ENCODE results near the gene TAF5.
"Not testable (repeated sequence)": the region's sequence is repeated elsewhere in the genome, so short reads cannot be mapped to it uniquely, and the experiment has no call there.

TAF5 gene

DNA sequence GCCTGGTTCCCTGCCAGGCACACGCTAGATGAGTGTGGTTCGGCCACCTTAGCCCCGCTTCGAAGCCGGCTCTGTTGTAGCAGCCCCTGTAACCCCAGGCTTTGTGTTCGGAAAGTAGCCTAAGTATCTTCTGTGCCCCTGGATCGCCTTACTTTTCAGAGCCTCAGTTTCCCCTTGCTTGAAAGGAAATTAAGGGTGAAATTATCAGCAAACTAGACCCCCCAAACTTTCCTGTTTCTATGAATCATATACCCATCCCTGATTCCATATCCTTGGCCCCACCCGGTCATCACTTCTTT is 29.0 kb downstream of the TAF5 start:
- Histone ChIP-seq H3K27ac (peak overlapping the region in 20 of 21 experiments; percentile 32 to 97 (median 86)), H3K4me3 (peak overlapping the region; percentile 63 to 98 (median 86))

DNA sequence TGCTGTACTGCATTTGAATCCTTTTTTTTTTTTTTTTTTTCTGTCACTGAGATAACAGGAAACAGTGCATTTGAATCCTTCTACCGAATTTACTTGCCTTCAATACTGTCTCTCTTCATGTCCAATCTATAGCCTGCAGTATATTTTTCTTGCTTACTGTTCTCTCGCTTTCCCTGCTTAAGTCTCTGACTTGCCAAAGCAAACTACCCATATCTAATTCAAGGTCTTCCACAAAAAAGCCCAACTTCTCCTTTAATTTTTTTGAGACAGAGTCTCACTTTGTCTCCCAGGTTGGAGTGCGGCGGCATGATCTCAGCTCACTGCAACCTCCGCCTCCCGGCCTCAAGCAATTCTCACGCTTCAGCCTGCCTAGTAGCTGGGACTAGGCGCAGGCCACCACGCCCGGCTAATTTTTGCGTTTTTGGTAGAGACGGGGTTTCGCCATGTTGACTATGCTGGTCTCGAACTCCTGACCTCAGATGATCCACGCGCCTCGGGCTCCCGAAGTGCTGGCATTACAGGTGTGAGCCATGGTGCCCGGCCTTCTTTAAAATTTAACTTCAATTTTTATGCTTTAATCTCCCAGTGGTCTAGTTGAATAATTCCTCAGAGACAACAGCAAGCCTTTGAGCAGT is 29.5 kb downstream of the TAF5 start:
- peak overlapping the region in 16 of 21 experiments; percentile 32 to 97 (median 89) for H3K27ac ChIP-seq
- H3K4me3 ChIP-seq, result peak overlapping the region; percentile 63 to 98 (median 86)

DNA sequence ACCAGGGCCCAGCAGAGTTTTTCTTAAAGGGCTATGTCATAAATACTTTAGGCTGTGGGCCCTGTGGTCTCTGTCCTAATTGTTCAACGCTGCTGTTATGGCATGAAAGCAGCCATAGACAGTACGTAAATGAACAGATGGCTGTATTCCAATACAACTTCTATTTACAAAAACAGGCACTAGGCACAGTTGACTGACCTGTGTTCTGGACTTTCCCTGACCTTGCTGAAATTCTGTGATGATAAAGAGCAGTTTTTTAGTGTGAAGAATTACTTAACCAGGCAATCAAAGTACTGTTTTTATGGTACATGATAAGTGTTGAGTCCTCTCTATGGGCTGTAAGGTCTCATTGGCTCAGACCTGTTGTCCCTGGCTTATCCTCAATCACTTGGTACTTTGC is 45.8 kb downstream of the TAF5 start:
- H3K27ac ChIP-seq, result no peak overlapping the region

DNA sequence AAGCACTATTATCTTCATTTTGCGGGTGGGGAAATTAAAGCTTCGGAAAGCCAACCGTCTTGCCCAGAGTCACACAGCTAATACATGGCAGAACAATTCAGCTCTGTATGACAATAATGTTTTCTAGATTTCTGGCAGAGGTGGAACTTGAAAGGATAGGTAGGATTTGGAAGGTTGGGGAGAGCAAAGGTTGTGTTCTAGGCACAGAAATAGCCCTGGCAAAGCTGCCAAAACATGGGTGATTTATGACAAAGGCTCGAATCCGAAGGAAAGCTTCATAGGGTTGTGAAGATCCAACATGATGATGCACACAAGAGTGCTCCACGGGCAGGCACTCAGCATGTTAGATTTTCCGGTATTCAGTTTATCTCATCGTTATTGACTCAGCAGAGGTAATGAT is 47.8 kb downstream of the TAF5 start:
- no peak overlapping the region for H3K4me3 ChIP-seq
- no peak overlapping the region for H3K27ac ChIP-seq

More for the DNA sequence above, 45.8 kb downstream of the TAF5 start:
- no peak overlapping the region for H3K4me3 ChIP-seq

DNA sequence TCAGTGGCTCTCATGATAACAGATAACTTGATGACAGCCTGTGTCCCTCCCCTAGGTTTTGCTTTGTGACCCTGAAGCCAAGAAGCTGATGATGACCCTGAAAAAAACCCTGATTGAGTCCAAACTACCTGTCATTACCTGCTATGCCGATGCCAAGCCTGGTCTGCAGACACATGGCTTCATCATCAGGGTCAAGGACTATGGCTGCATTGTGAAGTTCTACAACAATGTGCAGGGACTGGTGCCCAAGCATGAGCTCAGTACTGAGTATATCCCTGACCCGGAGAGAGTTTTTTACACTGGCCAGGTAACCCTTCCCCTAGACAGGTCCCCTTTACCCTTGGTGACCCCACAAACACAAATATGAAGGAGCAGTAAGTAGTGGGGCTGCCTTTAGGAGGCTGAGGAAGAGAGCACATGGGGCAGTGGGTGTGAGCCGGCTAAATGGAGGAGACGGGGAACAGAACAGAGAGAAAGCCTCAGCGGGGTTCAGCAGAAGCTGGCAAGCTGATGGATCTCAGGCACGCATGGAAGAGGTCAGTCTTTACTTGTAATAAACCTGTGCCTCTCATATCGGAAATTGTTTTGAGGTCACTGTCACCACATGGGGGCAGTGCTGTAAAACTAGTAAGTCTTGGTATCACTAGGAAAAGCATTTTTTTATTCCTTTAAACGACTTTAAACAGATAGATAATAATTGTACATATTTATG is 48.8 kb downstream of the TAF5 start:
- no peak overlapping the region for H3K4me3 ChIP-seq
- no peak overlapping the region for H3K27ac ChIP-seq

DNA sequence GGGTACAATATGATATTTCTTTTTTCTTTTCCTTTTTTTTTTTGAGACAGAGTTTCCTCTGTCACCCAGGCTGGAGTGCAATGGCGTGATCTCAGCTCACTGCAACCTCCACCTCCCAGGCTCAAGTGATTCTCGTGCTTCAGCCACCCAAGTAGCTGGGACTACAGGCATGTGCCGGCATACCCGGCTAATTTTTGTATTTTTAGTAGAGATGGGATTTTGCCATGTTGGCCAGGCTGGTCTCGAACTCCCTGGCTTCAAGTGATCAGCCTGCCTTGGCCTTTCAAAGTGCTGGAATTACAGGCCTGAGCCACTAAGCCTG is 49.3 kb downstream of the TAF5 start:
- H3K27ac ChIP-seq, H3K4me3 ChIP-seq: not testable (repeated sequence)

DNA sequence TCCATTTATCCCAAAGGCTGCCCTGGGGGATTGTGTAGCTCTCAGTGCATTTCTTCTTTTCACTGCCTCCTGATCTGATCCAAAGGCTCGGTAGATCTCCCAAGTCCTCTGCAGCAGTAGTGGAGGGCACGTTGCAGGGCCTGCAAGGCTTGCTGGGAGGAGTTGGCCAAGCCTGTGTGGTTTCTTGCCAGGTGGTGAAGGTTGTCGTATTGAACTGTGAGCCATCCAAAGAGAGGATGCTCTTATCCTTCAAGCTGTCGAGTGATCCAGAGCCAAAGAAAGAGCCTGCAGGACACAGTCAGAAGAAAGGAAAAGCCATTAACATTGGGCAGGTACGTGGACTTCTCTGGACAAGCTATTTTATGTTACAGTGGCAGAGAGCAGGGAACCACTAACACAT is 49.8 kb downstream of the TAF5 start:
- Histone ChIP-seq H3K4me3 (no peak overlapping the region), H3K27ac (no peak overlapping the region)

DNA sequence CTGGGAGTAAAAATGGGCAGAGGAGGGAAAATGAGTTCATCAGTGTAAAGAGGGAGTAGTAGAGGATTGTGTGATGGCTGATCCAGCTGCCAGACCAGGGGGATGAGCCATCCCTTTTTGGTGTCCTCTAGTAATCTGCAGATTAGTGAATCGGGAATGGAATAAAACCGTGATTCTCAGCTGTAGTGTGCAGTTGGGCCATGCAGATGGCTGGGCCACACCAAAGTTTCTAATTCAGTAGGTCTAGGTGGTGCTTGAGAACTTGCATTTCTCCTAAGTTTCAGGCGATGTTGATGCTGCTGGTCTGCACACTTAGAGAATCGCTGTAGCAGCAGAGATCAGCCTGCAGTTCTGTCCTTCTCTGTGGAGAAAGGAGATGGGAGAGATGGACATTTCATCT is 51.3 kb downstream of the TAF5 start:
- Histone ChIP-seq H3K4me3 (no peak overlapping the region), H3K27ac (no peak overlapping the region)

DNA sequence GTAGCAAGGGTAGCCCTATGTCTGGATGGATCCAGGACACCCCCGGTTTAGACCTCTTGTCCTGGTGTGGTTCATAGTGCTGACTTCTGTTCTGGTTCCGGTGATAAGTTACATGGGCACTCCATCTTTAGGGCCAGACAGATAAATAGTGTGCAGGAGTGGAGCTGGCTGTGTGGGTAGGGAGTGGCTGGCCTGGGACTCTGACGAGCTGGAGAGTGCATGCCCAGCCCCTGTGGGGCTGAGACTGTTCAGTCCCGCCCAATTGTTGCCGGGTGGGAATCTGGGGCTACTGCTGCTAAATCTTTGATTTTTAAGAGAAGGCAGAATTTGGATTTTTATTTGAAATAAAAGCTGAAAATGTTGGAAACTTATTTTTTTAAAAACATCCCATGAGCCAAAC is 56.0 kb downstream of the TAF5 start:
- H3K4me3 ChIP-seq, result no peak overlapping the region
- H3K27ac ChIP-seq, result no peak overlapping the region

DNA sequence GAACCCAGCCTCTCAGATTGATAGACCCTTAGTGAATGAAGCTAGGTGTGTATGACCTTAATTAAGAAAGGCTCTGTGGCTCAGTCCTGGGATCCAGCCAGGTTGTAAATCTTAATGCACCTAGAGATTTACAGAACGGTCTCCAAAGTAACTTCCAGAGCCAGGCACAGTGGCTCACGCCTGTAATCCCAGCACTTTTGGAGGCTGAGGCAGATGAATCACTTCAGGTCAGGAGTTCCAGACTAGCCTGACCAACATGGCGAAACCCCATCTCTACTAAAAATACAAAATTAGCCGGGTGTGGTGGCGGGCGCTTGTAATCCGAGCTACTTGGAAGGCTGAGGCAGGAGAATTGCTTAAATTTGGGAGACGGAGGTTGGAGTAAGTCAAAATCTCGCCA is 60.1 kb downstream of the TAF5 start:
- H3K4me3 ChIP-seq, result no peak overlapping the region
- no peak overlapping the region for H3K27ac ChIP-seq

DNA sequence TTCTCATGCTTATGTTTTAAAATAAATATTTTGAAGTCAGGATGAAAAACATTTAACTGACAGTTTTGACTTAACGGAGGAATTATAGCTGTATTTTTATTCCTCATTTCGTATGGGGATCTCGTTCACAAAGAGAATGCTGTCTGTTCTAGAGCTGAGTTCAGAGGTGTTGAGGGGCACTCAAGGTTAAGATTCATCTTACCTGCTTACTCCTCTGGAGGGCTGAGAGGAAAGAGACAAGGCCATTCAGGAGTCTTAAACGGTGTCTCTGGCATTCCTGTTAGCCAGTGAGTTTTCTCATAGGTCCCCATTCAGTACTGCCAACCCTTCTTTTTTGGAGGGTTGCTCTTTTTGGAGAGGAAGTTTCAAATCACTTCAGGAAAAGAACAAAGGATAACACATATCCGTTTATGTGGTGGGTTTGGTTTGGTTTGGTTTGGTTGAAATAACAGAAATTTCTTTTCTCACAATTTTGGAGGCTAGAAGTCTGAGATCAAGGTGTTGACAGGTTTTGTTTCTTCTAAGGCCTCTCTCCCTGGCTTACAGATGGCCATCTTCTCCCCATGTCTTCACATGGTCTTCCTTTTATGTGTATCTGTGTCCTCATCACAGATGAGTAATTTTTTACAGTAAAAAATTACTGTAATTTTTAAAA is 61.3 kb downstream of the TAF5 start:
- H3K4me3 ChIP-seq, result no peak overlapping the region
- H3K27ac ChIP-seq, result peak overlapping the region in 1 of 21 experiments; percentile 23

DNA sequence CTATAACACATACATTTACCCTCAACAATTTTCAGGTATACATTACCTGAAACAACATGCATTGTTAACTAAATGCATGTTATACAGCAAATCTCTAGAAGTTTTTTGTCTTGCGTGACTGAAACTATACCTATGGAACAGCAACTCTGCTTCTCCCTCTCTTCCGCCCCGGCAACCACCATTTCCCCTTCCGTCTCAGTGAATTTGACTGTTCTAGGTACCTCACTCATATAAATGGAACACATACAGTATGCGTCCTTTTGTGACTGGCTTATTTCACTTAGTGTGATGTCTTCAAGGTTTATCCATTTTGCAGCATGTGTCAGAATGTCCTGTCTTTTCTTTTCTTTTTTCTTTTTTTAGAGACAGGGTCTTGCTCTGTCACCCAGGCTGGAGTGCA is 61.9 kb downstream of the TAF5 start:
- H3K27ac ChIP-seq, result peak overlapping the region in 1 of 21 experiments; percentile 23

DNA sequence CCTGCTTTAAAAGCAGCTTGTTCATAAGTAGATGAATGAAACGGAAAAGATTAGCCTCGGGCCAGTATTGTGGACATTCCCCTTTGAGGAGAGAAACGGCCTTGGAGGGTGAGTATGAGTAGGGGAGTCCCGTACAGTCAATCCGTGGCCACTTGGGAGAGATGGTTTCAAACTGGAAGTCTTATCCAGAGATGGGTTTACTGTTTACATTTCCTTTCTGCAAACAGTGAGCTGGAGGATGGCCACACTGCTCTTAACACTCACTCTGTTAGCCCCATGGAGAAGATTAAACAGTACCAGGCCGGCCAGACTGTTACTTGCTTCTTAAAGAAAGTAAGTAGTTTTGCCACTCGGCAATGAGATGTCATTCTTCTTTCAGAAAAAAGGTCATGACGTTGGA is 64.1 kb downstream of the TAF5 start:
- H3K4me3 ChIP-seq, result no peak overlapping the region
- H3K27ac ChIP-seq, result no peak overlapping the region

More for the DNA sequence above, 61.9 kb downstream of the TAF5 start:
- no peak overlapping the region for H3K4me3 ChIP-seq

DNA sequence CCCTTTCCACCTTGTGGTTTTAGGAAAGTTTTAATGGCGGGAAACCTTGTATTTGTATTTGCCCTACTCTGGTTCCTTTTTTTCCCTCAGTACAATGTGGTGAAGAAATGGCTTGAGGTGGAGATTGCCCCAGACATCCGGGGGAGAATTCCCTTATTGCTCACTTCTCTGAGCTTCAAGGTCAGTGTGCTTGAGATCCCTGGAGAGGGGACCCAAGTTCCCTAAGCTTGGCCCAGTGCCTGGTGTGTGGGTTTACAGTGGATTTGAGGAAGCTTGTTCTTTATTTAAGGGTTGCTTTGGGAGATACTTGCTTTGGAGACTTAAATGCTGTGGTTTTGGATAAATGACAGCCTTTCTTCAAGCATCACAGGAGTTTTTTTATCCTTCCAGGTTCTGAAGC is 66.1 kb downstream of the TAF5 start:
- Histone ChIP-seq H3K27ac (no peak overlapping the region), H3K4me3 (no peak overlapping the region)
